Suprapubic skin (tissue), 4 donors: ENCODE results near the gene BCLAF3.

Source experiments
- EP300 ChIP-seq: sonication (generic); formaldehyde crosslinking; IDR thresholded peaks from one replicate; pipeline ENCODE4 v1.6.1; 2017; ENCODE audit warnings: antibody characterized with exemption
- POLR2A ChIP-seq, 2 donors: fragments of 450-650 bp; IDR thresholded peaks; one replicate each; pipeline ENCODE4 v1.6.1; 2017; ENCODE audit warnings: antibody characterized with exemption in 2 of 2, mild to moderate bottlenecking in 2 of 2, moderate library complexity in 2 of 2
- POLR2AphosphoS5 ChIP-seq, 3 donors: sonication (generic); formaldehyde crosslinking; IDR thresholded peaks; one replicate each; pipeline ENCODE4 v1.6.1; 2017; ENCODE audit warnings: antibody characterized with exemption in 3 of 3
- TF ChIP-seq, protein P1 (sequence below), 2 donors: fragments of 200-600 bp in 1 of 2; fragments of 450-650 bp in 1 of 2; sonication (generic) in 1 of 2; IDR thresholded peaks; one replicate each; pipeline ENCODE4 v1.5.1; 2016 to 2019; ENCODE audit warnings: antibody characterized with exemption in 2 of 2, mild to moderate bottlenecking in 1 of 2, moderate library complexity in 1 of 2

GRCh38 chrX:20028588-20028987, 37.7 kb upstream of the BCLAF3 start:
- TF ChIP-seq POLR2AphosphoS5 (IDR thresholded peaks at IDR 0.05), result no peak
- no peak for TF ChIP-seq POLR2A (IDR thresholded peaks at IDR 0.05)
- TF ChIP-seq, protein P1, sequence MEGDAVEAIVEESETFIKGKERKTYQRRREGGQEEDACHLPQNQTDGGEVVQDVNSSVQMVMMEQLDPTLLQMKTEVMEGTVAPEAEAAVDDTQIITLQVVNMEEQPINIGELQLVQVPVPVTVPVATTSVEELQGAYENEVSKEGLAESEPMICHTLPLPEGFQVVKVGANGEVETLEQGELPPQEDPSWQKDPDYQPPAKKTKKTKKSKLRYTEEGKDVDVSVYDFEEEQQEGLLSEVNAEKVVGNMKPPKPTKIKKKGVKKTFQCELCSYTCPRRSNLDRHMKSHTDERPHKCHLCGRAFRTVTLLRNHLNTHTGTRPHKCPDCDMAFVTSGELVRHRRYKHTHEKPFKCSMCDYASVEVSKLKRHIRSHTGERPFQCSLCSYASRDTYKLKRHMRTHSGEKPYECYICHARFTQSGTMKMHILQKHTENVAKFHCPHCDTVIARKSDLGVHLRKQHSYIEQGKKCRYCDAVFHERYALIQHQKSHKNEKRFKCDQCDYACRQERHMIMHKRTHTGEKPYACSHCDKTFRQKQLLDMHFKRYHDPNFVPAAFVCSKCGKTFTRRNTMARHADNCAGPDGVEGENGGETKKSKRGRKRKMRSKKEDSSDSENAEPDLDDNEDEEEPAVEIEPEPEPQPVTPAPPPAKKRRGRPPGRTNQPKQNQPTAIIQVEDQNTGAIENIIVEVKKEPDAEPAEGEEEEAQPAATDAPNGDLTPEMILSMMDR (IDR thresholded peaks at IDR 0.05), result no peak
- no peak for TF ChIP-seq EP300
